IPS-18c (cell line): ENCODE measurements around the gene UPK2.
"Not testable (repeated sequence)": the region's sequence is repeated elsewhere in the genome, so short reads cannot be mapped to it uniquely, and the experiment has no call there.

Source experiments
- H3K4me3 ChIP-seq: 2 replicates; pipeline ENCODE4 v1.7.0; 2013; ENCODE audit warnings: low read depth, mild to moderate bottlenecking, low read length, moderate library complexity; ENCODE audit not compliant: insufficient read depth
- H3K9me3 ChIP-seq: one replicate; pipeline ENCODE4 v1.6.1; 2013; ENCODE audit warnings: mild to moderate bottlenecking, low read length, moderate library complexity; ENCODE audit not compliant: control insufficient read depth, insufficient read depth

UPK2 gene

GRCh38 chr11:118928870-118929500 lies 27.1 kb upstream of the UPK2 start:
- no peaks in the 10 kb centered on the region for H3K9me3 ChIP-seq
- H3K4me3 ChIP-seq: peak overlapping the region; percentile 91

- Histone ChIP-seq H3K4me3 (peak overlapping the region; percentile 91), H3K9me3 (no peaks in the 10 kb centered on the region)
Observed at GRCh38 chr11:118929501-118930093, 26.5 kb upstream of the UPK2 start.

GRCh38 chr11:118930094-118930712 lies 25.9 kb upstream of the UPK2 start:
- Histone ChIP-seq H3K4me3 (peak overlapping the region; percentile 91), H3K9me3 (no peaks in the 10 kb centered on the region)

GRCh38 chr11:118931571-118931970 lies 24.5 kb upstream of the UPK2 start:
- no peak overlapping the region for H3K4me3 ChIP-seq
- no peaks in the 10 kb centered on the region for H3K9me3 ChIP-seq

GRCh38 chr11:118933486-118933885 lies 22.6 kb upstream of the UPK2 start:
- H3K4me3 ChIP-seq: no peak overlapping the region
- no peaks in the 10 kb centered on the region for H3K9me3 ChIP-seq

- Histone ChIP-seq H3K4me3 (no peak overlapping the region), H3K9me3 (no peaks in the 10 kb centered on the region)
Observed at GRCh38 chr11:118935376-118935775, 20.7 kb upstream of the UPK2 start.

- Histone ChIP-seq H3K4me3 (no peak overlapping the region), H3K9me3 (no peaks in the 10 kb centered on the region)
Observed at GRCh38 chr11:118938491-118939403, 17.4 kb upstream of the UPK2 start.

- Histone ChIP-seq H3K9me3 (no peaks in the 10 kb centered on the region), H3K4me3 (no peak overlapping the region)
Observed at GRCh38 chr11:118939404-118939915, 16.6 kb upstream of the UPK2 start.

GRCh38 chr11:118939953-118940598 lies 16.0 kb upstream of the UPK2 start:
- no peaks in the 10 kb centered on the region for H3K9me3 ChIP-seq
- H3K4me3 ChIP-seq: peak overlapping the region; percentile 1; the same call in 1 of the 2 replicates

- H3K4me3 ChIP-seq: no peak overlapping the region
- H3K9me3 ChIP-seq: peaks cover 2% of the 10 kb centered on the region
Observed at GRCh38 chr11:118947091-118947490, 9.0 kb upstream of the UPK2 start.

- Histone ChIP-seq H3K9me3 (peaks cover 2% of the 10 kb centered on the region), H3K4me3 (no peak overlapping the region)
Observed at GRCh38 chr11:118948000-118948399, 8.1 kb upstream of the UPK2 start.

- Histone ChIP-seq H3K4me3 (no peak overlapping the region), H3K9me3 (no peaks in the 10 kb centered on the region)
Observed at GRCh38 chr11:118953265-118953664, 2.8 kb upstream of the UPK2 start.

GRCh38 chr11:118953976-118954375 lies 2.1 kb upstream of the UPK2 start:
- H3K4me3 ChIP-seq: not testable (repeated sequence)

GRCh38 chr11:118956847-118957469 lies 860 bp downstream of the UPK2 start:
- Histone ChIP-seq H3K9me3 (no peaks in the 10 kb centered on the region), H3K4me3 (no peak overlapping the region)

More at GRCh38 chr11:118953976-118954375, 2.1 kb upstream of the UPK2 start:
- not testable (repeated sequence) for H3K9me3 ChIP-seq

- no peaks in the 10 kb centered on the region for H3K9me3 ChIP-seq
- no peak overlapping the region for H3K4me3 ChIP-seq
Observed at GRCh38 chr11:118957549-118957948, 1.5 kb downstream of the UPK2 start.

GRCh38 chr11:118957968-118958367 lies 1.9 kb downstream of the UPK2 start:
- Histone ChIP-seq H3K4me3 (no peak overlapping the region), H3K9me3 (no peaks in the 10 kb centered on the region)
